HG03342 (cell line): Measurements from ENCODE around the gene PKP3.

ENCODE experiments used
- ATAC-seq: cut with Tn5 transposase; IDR thresholded peaks from one replicate; pipeline ENCODE4 v1.9.1; 2021; ENCODE audit warnings: mild to moderate bottlenecking, moderate library complexity; ENCODE audit not compliant: unreplicated experiment

PKP3 gene

GRCh38 chr11:441418-442274, 47.6 kb downstream of the PKP3 start, which contains the start of gene ANO9:
TSS of gene ANO9 (minus strand) at chr11:442011. CDS start at chr11:441926, 85 bp downstream.
- peak; percentile 62 for ATAC-seq

DNA sequence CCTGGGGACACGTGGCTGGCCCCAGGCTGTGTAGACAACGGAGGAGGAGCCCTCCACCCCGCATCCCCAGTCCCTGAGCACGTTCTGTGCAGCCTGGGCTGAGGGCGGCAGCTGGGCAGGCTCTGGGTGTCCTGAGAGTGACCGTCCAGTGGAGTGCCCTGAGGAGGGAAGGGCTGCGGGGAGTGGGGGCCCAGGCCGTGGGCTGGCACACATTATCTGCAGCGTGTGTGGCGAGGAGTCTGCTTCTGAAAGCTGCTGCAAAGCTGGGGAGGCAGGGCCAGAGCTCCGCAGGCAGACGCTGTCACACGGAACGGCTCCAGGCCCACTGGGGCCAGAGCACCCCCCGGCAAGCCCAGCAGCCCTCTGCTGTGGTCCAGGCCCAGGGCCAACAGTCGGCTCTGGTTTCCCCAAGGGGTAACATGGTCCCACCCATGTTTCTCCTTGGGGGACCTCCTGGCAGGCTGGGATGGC, 48.6 kb downstream of the PKP3 start:
- no peak for ATAC-seq

DNA sequence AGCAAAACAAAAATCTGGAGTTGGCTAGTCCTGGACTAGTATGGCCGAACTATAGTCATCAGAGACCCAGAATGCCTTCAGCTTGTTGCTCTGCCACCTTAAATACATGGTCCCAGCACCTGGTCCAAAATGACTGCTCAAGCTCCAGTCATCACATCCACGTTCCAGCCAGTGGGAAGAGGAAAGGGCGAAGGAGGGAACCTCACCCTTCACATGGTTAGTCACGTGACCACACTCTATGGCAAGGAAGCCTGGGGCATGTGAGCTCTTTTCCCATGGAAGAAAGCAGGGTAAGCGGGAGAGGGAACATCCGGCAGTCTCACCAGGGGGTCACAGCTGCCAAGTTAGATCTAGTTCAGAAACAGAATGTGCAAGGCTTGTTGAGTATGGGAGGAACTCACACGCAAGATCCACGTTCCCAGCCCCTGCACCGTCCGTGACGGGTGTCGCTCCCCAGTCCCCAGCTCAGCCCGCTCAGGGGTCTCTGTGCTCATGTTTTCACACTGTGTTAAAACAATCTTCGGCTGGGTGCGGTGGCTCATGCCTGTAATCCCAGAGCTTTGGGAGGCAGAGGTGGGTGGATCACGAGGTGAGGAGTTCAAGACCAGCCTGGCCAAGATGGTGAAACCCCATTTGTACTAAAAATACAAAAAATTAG, 49.7 kb downstream of the PKP3 start:
- no peak for ATAC-seq

DNA sequence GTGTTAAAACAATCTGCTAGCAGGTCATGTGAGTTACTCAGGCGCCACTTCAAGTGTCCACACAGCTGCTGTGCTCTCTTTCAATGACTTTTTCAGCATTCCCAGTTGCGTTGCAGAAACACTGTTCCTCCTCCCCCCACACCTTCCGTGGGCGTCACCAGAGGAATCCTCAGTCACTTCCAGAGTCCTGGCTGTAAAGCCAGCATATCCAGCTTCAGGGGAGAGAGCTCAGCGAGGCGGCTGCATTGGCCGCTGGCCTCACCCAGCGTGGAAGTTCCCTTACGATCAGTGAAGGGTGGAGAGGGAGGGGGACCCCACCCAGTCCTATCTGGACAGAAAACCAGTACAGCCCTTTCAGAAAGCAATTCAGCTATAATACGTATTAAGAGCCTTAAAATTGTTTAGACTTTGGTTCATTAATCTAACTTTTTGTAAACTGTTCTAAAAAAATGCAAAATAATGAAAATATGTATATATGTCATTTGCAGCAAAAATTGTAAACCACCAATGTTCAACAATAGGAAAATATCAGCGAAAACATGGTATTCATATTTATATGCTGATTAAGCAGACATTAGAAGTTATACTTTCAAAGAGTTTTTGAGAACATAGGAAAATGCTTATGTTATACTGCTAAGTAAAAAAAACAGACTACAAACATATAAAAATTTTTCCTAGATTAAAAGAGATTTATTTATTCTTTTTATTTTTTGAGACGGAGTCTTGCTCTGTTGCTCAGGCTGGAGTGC, 50.6 kb downstream of the PKP3 start:
- ATAC-seq = no peak

DNA sequence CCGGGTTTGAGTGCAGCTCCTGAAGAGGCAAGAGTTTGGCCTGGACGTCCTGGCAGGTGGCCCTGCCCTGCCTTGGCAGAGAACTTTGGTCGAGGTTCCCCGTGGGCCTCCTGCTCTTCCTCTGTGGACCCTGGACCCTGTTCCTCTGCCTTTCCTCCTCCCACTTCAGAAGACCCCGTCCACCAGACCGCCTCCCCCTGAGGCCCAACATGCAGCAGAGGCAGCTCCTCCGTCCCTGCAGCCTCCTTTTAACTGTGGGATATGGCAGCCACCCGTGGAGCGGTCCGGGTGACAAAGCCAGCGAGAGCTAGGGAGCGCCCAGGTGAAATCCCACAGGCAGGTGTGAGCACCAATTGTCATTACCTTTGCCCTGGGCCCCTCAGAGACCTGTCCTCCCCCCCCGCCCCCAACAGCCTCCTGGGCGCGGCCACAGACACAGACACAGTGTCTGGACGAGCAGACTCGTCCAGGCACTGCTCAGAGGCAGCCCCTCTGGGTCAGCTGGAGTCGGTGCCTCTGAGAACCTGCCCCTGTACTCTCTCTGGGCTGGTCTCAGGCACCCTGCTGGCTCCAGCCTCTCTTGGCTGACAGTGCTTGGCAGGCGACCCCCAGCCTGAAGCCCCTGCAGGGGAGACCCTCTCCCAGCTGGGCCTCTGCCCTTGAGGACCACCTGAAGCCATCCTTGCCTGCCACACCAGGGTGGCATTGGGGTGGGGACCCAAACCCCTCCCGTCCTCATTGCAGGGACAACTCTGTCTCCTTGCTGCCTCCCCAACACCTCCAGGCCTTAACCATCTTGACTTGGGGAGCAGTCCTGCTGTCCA, 52.0 kb downstream of the PKP3 start:
- ATAC-seq = no peak

DNA sequence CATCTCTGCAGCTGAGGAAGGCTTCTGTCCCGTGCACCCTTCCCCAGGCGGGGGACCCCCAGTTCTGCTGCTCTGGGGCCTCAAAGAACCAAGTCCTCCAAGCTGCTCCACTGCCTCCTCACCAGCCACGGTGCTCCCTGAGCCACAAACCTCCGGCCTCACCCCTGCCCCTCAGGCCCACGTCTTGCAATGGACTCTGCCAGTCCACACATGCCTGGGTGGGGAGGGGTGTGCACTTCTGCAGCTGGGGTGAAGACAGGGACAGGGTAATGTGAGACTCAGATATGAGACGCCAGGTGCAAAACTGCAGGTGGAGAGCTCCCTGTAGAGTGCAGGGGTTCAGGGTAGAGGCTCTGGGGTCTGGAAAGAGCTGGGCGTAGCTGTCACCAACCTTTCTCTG, 52.9 kb downstream of the PKP3 start:
- ATAC-seq = no peak

GRCh38 chr11:447923-448731, 54.1 kb downstream of the PKP3 start:
- ATAC-seq = peak; percentile 50

DNA sequence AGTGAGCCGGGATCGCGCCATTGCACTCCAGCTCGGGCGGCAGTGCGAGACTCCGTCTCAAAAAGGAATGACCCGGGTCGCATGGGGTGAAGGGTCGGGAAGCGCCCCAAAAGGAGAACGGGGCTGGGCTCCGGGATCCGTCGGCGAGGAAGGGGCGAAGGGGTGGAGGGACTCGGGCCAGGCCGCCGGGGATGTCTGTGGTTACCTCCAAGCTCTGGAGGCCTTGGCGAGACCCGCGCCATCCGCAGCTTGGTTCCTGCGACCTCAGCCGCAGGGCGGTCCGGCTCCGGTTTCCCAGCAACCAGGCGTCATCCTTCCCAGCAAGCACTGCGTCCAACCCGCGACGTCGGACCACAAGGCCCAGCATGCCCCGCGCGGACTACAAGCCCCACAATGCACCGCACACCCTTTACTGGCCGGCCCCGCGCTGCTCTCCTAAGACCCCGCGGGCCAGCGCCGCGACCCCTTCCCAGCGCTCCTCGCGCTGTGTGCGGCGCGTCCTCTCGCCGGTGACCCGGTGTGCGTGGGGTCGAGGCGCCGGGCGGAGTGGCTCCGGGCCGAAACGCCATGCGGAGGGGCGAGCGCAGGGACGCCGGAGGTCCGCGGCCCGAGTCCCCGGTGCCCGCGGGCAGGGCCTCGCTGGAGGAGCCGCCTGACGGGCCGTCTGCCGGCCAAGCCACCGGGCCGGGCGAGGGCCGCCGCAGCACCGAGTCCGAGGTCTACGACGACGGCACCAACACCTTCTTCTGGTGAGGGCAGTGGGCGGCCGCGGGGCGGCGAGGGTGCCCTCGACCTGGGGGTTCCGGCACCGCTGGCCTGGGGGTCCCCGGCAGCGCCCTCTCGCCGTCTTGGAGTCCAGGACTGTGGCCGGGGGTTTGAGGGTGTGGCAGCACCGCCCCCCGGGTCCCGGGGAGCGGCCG, 56.1 kb downstream of the PKP3 start, which contains the start of gene PTDSS2:
PTDSS2 (plus strand) TSS at position 391 of the 920 bp plus-strand sequence; CDS start at position 568, 177 bp downstream.
- peak; percentile 71 for ATAC-seq

DNA sequence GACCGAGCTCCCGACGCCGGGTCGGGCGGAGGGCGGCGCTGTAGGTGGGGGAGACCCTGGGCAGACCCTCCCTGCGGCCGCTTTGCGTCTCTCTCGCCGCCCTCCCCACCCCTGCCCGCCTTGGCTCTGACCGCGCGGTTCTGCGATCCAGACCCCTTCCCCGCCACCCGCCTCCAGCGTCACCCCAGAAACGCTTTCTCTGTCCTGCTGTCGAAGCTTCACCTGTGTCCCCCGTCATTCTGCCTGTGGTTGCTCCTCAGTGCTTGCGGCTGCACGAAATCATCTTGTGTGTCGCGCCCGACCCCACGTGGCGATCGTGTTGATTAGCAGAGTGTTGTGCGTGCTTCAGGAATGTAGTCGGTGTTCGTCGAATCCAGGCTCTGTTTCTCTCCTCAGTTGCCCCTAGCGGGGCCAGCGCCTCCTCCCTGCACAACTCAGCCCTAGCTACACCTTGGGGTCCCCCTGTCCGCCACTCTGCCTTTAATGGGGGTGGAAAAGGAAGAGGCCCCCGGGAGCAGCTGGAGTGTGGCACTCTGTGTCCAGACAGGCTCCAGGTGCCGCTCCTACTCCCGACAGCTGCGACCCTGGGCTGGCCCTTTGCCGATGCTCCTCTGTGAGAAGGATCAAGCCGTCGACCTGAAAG, 56.9 kb downstream of the PKP3 start:
- ATAC-seq = no peak

GRCh38 chr11:451738-452137, 57.7 kb downstream of the PKP3 start:
- no peak for ATAC-seq

DNA sequence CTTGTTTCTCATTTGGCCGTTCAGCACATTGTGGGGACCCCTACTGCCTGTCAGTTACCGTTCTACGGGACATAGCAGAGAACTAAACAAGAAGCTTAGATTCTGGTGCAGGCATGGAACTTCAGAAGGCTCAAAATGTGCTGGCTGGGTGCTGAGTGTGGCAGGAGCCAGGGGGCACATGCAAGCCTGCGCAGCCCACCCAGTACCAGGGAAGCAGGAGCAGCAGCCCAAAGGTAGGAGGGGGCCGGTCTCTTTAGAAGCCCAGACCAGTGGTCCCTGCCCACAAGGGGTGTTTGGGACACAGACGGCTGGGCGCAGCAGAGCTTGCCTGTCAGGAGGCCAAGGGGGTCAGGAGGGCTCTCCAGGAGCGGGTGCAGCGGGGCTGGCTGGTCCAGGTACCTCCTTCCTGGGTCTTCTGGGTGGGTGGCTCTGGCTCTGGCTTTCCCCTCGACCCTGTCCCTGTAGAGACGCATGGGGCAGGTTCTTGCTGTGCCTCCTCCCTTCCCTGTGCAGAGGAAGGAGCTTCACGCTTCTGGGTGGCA, 58.3 kb downstream of the PKP3 start:
- ATAC-seq = no peak

DNA sequence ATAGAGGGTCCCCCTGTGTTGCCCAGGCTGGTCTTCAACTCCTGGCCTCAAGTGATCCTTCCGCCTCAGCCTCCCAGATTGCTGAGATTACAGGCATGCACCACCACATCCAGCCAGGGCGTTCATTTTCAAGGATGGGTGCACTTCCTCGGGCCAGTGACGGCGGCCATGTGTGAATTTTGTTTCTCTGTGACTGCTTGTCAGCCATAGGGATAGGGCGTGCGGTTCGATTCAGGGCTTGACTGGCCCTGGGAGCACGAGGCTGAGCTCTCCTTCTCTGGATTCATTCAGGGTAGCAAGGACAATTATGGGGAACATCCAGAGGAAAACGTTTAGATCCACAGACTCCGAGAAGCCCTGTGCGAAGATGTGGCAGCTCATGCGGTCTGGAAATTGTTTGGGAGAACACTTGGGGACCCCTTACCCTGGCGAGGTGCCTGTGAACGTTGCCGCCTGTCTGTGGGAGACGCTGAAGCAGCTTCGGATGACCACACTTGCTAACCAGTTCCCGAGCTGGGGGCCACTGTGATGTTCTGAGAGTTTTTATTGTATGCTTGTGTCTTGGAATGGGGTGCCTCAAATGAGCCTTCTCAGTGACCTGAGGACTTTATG, 59.0 kb downstream of the PKP3 start:
- ATAC-seq = no peak

DNA sequence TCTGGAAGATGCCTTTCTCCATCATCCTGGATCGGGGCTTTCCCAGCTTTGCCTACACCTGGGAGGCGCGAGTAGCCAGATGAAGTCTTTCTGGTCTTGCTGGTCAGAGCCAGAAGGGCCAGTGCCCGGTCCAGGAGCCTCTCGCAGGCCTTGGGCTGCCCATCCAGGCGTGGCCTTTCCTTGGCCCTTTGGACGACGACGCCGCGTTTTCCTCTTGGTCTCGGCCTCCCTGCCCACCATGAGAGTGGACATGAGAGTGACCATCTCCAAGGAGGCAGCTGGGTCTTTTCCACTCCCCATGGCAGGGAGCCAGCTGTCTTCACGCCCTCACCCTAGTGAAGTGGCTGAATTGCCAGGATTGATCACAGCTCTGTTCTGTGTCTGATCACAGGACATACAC, 59.6 kb downstream of the PKP3 start:
- no peak for ATAC-seq

GRCh38 chr11:454043-454442, 60.0 kb downstream of the PKP3 start:
- no peak for ATAC-seq
